HL-60 (cell line): Measurements from ENCODE around the gene PLXNB2.
A peak's percentile ranks its signal among the peaks of the same experiment; 100 is the strongest.

Source experiments
- DNase-seq, 2 experiments: peaks; one replicate each; pipeline ENCODE4 v3.0.0-alpha.2; 2010 to 2020; ENCODE audit warnings: low read depth in 1 of 2, low spot score in 1 of 2
- H3K27ac ChIP-seq: fragments of 250-450 bp; sonication (Bioruptor Pico); replicated peaks from 2 replicates; pipeline ENCODE4 v1.5.1; 2020; ENCODE audit warnings: mild to moderate bottlenecking, moderate library complexity
- H3K27me3 ChIP-seq: fragments of 250-450 bp; sonication (Bioruptor Pico); 2 replicates; pipeline ENCODE4 v1.5.1; 2021; ENCODE audit warnings: mild to moderate bottlenecking, moderate library complexity; ENCODE audit not compliant: insufficient read depth, poor library complexity, severe bottlenecking
- H3K4me3 ChIP-seq: replicated peaks from 2 replicates; pipeline ENCODE4 v1.5.1; 2011; ENCODE audit warnings: mild to moderate bottlenecking, control low read depth, low read length; ENCODE audit not compliant: insufficient read depth
- GABPA ChIP-seq: IDR thresholded peaks from 2 replicates; pipeline ENCODE4 v1.6.1; 2012; ENCODE audit warnings: low read depth
- POLR2AphosphoS5 ChIP-seq: IDR thresholded peaks from 2 replicates; pipeline ENCODE4 v1.6.1; 2012; ENCODE audit warnings: low read depth
- SPI1 ChIP-seq: IDR thresholded peaks from 2 replicates; pipeline ENCODE4 v1.6.1; 2012; ENCODE audit warnings: low read depth, mild to moderate bottlenecking, borderline replicate concordance
- TF ChIP-seq, protein P1 (sequence below): IDR thresholded peaks from 2 replicates; pipeline ENCODE4 v1.6.1; 2012; ENCODE audit warnings: low read depth; ENCODE audit not compliant: insufficient replicate concordance
- TF ChIP-seq, protein P2 (sequence below): IDR thresholded peaks from one replicate; pipeline ENCODE4 v1.5.1; 2011; ENCODE audit warnings: low read length, control low read depth, inconsistent platforms; ENCODE audit not compliant: insufficient read depth

Gene PLXNB2

DNA sequence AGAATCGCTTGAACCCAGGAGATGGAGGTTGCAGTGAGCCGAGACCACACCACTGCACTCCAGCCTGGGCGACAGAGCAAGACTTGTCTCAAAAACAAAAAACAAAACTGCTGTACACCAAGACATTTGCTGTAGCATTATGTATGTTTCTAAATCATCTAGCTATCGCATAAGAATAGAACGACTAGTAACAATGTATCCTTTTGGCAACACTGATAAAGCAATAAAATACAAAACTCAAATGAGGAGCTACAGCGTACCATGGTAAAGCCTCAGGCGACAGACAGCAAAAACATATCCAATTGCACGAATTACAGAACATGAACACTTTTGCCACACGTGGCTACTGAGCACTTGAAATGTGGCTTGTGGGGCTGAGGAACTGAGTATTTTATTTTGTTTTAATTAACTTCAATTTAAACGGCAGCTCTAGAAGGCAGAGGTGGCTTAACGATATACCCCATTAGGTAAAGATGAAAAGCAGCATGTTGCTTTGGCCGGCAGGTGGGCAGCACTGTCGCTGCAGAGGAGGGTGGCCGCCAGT, 65.0 kb downstream of the PLXNB2 start:
- TF ChIP-seq POLR2AphosphoS5: no peak
- TF ChIP-seq, protein P1, sequence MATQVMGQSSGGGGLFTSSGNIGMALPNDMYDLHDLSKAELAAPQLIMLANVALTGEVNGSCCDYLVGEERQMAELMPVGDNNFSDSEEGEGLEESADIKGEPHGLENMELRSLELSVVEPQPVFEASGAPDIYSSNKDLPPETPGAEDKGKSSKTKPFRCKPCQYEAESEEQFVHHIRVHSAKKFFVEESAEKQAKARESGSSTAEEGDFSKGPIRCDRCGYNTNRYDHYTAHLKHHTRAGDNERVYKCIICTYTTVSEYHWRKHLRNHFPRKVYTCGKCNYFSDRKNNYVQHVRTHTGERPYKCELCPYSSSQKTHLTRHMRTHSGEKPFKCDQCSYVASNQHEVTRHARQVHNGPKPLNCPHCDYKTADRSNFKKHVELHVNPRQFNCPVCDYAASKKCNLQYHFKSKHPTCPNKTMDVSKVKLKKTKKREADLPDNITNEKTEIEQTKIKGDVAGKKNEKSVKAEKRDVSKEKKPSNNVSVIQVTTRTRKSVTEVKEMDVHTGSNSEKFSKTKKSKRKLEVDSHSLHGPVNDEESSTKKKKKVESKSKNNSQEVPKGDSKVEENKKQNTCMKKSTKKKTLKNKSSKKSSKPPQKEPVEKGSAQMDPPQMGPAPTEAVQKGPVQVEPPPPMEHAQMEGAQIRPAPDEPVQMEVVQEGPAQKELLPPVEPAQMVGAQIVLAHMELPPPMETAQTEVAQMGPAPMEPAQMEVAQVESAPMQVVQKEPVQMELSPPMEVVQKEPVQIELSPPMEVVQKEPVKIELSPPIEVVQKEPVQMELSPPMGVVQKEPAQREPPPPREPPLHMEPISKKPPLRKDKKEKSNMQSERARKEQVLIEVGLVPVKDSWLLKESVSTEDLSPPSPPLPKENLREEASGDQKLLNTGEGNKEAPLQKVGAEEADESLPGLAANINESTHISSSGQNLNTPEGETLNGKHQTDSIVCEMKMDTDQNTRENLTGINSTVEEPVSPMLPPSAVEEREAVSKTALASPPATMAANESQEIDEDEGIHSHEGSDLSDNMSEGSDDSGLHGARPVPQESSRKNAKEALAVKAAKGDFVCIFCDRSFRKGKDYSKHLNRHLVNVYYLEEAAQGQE: no peak
- Histone ChIP-seq H3K27me3 (no peaks in the 10 kb centered on the region), H3K4me3 (peak overlapping the region; percentile 96), H3K27ac (peak overlapping the region; percentile 82; the same call in 1 of the 2 replicates)
- no peak for DNase-seq

DNA sequence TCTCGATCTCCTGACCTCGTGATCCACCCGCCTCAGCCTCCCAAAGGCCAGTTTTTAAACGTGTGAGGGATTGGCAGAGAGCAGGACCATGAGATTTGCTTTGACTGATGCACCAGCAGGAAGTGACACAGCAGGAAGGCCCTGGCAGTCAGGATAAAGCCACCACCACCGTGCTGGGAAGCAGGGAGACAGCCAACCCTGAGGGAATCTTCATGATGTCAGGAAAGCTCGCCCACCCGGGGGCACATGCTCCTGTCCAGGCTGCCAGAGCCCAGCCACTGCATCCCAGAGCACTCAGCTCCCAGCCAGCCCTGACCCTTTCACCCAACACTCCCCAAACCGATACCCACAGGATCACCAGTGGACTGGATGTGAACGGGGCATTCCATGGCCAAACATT, 68.7 kb downstream of the PLXNB2 start:
- no peak for TF ChIP-seq SPI1
- TF ChIP-seq, protein P2, sequence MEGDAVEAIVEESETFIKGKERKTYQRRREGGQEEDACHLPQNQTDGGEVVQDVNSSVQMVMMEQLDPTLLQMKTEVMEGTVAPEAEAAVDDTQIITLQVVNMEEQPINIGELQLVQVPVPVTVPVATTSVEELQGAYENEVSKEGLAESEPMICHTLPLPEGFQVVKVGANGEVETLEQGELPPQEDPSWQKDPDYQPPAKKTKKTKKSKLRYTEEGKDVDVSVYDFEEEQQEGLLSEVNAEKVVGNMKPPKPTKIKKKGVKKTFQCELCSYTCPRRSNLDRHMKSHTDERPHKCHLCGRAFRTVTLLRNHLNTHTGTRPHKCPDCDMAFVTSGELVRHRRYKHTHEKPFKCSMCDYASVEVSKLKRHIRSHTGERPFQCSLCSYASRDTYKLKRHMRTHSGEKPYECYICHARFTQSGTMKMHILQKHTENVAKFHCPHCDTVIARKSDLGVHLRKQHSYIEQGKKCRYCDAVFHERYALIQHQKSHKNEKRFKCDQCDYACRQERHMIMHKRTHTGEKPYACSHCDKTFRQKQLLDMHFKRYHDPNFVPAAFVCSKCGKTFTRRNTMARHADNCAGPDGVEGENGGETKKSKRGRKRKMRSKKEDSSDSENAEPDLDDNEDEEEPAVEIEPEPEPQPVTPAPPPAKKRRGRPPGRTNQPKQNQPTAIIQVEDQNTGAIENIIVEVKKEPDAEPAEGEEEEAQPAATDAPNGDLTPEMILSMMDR: no peak
- TF ChIP-seq, protein P1: no peak
- TF ChIP-seq GABPA: no peak
- TF ChIP-seq POLR2AphosphoS5: no peak
- Histone ChIP-seq H3K4me3 (no peak overlapping the region), H3K27ac (no peak overlapping the region), H3K27me3 (no peaks in the 10 kb centered on the region)
- no peak for DNase-seq

DNA sequence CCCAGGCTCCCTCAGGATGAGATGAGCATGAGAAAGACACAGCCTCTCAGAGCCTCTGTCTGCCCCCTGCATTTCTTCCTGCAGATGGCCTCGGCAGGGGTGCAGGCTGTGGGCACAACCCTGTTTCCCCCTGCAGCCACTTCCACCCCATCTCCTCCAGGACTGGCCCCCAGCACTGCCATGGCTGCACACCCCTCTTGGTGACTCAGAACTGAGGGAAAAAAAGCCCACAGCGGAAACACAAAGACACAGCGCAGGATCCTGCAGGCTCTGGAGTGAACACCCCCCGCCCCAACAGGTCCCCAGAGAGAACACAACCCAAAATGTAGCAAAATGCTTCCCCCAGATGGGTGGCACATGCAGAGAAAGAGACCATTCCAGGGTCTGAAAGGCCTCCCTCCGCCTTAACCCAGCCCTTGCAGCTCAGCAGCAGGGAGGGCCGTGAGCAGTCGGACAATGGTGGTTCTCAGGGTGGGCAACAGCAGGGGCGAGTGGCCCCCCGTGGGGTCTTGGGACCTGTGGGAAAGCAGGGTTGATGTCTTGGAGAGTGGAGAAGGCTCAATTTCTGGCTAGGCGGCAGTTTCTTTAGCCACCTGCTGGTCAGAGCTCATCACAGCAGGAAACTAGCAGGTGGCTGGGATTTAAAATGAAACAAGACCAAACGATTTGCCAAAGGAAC, 70.6 kb downstream of the PLXNB2 start:
- TF ChIP-seq, protein P2: peak; percentile 24
- TF ChIP-seq GABPA (no peak), SPI1 (no peak), POLR2AphosphoS5 (no peak)
- TF ChIP-seq, protein P1: no peak
- Histone ChIP-seq H3K27ac (no peak overlapping the region), H3K27me3 (no peaks in the 10 kb centered on the region), H3K4me3 (no peak overlapping the region)
- no peak for DNase-seq
